Common myeloid progenitor, CD34-positive (primary cell): ENCODE data around the gene MAP3K13.

ENCODE experiments used
- CTCF ChIA-PET: fragments of 350-600 bp; sonication (Branson Sonifier 250); formaldehyde crosslinking; loops from one replicate; lab custom pipeline; 2021; ENCODE audit warnings: antibody characterized with exemption; lab: Charles Lee
- POLR2A ChIA-PET: fragments of 350-600 bp; sonication (Branson Sonifier 250); formaldehyde crosslinking; loops from one replicate; lab custom pipeline; 2021; ENCODE audit warnings: antibody characterized with exemption; lab: Charles Lee
- DNase-seq, 3 donors: peaks; one replicate each; pipeline versions ENCODE4 v3.0.0 to v3.0.0-alpha.2; 2013
- H3K27ac ChIP-seq, 2 experiments: 1 replicate in 1 of 2; 2 replicates in 1 of 2; pipeline ENCODE4 v1.7.0; 2013; ENCODE audit warnings: inconsistent platforms in 2 of 2, low read length in 2 of 2, mild to moderate bottlenecking in 2 of 2, low read depth in 1 of 2, moderate library complexity in 1 of 2; ENCODE audit not compliant: severe bottlenecking in 2 of 2, insufficient read depth in 1 of 2, poor library complexity in 1 of 2
- H3K27me3 ChIP-seq, 5 experiments: replicated peaks in 2 of 5; 1 replicate in 3 of 5; 2 replicates in 2 of 5; pipeline versions ENCODE4 v1.6.1 to v1.7.0; 2013; ENCODE audit warnings: low read length in 4 of 5, mild to moderate bottlenecking in 2 of 5, moderate library complexity in 2 of 5, inconsistent platforms in 1 of 5; ENCODE audit not compliant: insufficient read depth in 5 of 5, control insufficient read depth in 4 of 5
- H3K36me3 ChIP-seq, 4 experiments: 1 replicate in 2 of 4; 2 replicates in 2 of 4; pipeline versions ENCODE4 v1.6.1 to v1.7.0; 2013; ENCODE audit warnings: low read length in 3 of 4, control low read depth in 1 of 4, mild to moderate bottlenecking in 1 of 4; ENCODE audit not compliant: control insufficient read depth in 4 of 4, insufficient read depth in 4 of 4
- H3K4me1 ChIP-seq, 4 experiments: 1 replicate in 3 of 4; 2 replicates in 1 of 4; pipeline versions ENCODE4 v1.6.1 to v1.7.1; 2013; ENCODE audit warnings: low read length in 3 of 4, mild to moderate bottlenecking in 3 of 4, control low read depth in 1 of 4, inconsistent platforms in 1 of 4, moderate library complexity in 1 of 4; ENCODE audit not compliant: control insufficient read depth in 4 of 4, insufficient read depth in 4 of 4; ENCODE audit errors: control extremely low read depth in 1 of 4
- H3K4me3 ChIP-seq, 7 experiments: 1 replicate in 4 of 7; 2 replicates in 3 of 7; pipeline versions ENCODE4 v1.5.1 to v1.7.0; 2013; ENCODE audit warnings: mild to moderate bottlenecking in 7 of 7, low read length in 6 of 7, moderate library complexity in 6 of 7, inconsistent platforms in 2 of 7, low read depth in 2 of 7, control low read depth in 1 of 7; ENCODE audit not compliant: insufficient read depth in 4 of 7, control insufficient read depth in 1 of 7; ENCODE audit errors: extremely low read depth in 1 of 7
- H3K9me3 ChIP-seq, 5 experiments: 1 replicate in 4 of 5; 2 replicates in 1 of 5; pipeline versions ENCODE4 v1.6.1 to v1.7.1; 2013; ENCODE audit warnings: low read length in 4 of 5, mild to moderate bottlenecking in 2 of 5, inconsistent platforms in 1 of 5, low read depth in 1 of 5, moderate library complexity in 1 of 5; ENCODE audit not compliant: control insufficient read depth in 4 of 5, insufficient read depth in 2 of 5; ENCODE audit errors: control extremely low read depth in 1 of 5
- WGBS: methylation state at CpG from one replicate; pipeline ENCODE4 v1.1.5; 2013; ENCODE audit not compliant: insufficient coverage; 5-methylcytosine and 5-hydroxymethylcytosine counted together

The MAP3K13 gene

GRCh38 chr3:185393055-185393454, 30.1 kb downstream of the MAP3K13 start:
- ChIA-PET CTCF (no interaction called here), POLR2A (no interaction called here)
- Histone ChIP-seq H3K27me3 (no peaks in the 10 kb centered on the region), H3K9me3 (no peaks in the 10 kb centered on the region), H3K36me3 (no peaks in the 10 kb centered on the region), H3K27ac (no peak overlapping the region), H3K4me1 (no peaks in the 10 kb centered on the region), H3K4me3 (no peak overlapping the region)
- no peak for DNase-seq
- 100% methylated on average over 2 of the region's 3 CpGs for WGBS

- POLR2A ChIA-PET = no interaction called here
- CTCF ChIA-PET = no interaction called here
- DNase-seq = no peak
- no peaks in the 10 kb centered on the region for H3K27me3 ChIP-seq
- H3K4me1 ChIP-seq = no peaks in the 10 kb centered on the region
- 100% methylated on average over 5 of the region's 6 CpGs for WGBS
- no peak overlapping the region for H3K27ac ChIP-seq
- no peaks in the 10 kb centered on the region for H3K9me3 ChIP-seq
- H3K4me3 ChIP-seq = no peak overlapping the region
- no peaks in the 10 kb centered on the region for H3K36me3 ChIP-seq
These were observed 34.7 kb downstream of the MAP3K13 start for GRCh38 chr3:185397676-185398075.

- no peaks in the 10 kb centered on the region for H3K4me1 ChIP-seq
- no peaks in the 10 kb centered on the region for H3K9me3 ChIP-seq
- CTCF ChIA-PET = no interaction called here
- H3K27me3 ChIP-seq = no peaks in the 10 kb centered on the region
- WGBS = 89% methylated on average over 12 of the region's 16 CpGs
- no peaks in the 10 kb centered on the region for H3K36me3 ChIP-seq
- H3K4me3 ChIP-seq = no peak overlapping the region
- POLR2A ChIA-PET = no interaction called here
- H3K27ac ChIP-seq = no peak overlapping the region
- DNase-seq = no peak
These were observed 37.1 kb downstream of the MAP3K13 start for GRCh38 chr3:185399737-185400667.

GRCh38 chr3:185400866-185401265, 37.9 kb downstream of the MAP3K13 start:
- no peaks in the 10 kb centered on the region for H3K36me3 ChIP-seq
- POLR2A ChIA-PET = interaction anchor here (0.5 kb wide), 1 partner anchor 20 kb away, joined by 4 read pairs; no protein-coding TSS in a partner anchor
- H3K27me3 ChIP-seq = no peaks in the 10 kb centered on the region
- no peaks in the 10 kb centered on the region for H3K4me1 ChIP-seq
- DNase-seq = no peak
- H3K9me3 ChIP-seq = no peaks in the 10 kb centered on the region
- WGBS = no CpG with 5 or more reads among the region's 1 CpG
- no peak overlapping the region for H3K4me3 ChIP-seq
- H3K27ac ChIP-seq = no peak overlapping the region
- CTCF ChIA-PET = no interaction called here

GRCh38 chr3:185401319-185401955, 38.5 kb downstream of the MAP3K13 start:
- CTCF ChIA-PET = interaction anchor here (1.8 kb wide), 1 partner anchor 11 kb away, joined by 7 read pairs; no protein-coding TSS in a partner anchor
- H3K4me3 ChIP-seq = no peak overlapping the region
- no peaks in the 10 kb centered on the region for H3K27me3 ChIP-seq
- H3K36me3 ChIP-seq = no peaks in the 10 kb centered on the region
- H3K4me1 ChIP-seq = no peaks in the 10 kb centered on the region
- WGBS = 82% methylated on average over 2 of the region's 7 CpGs
- no peak for DNase-seq
- POLR2A ChIA-PET = interaction anchor here (0.5 kb wide), 1 partner anchor 21 kb away, joined by 4 read pairs; no protein-coding TSS in a partner anchor
- no peak overlapping the region for H3K27ac ChIP-seq
- H3K9me3 ChIP-seq = no peaks in the 10 kb centered on the region

- H3K4me1 ChIP-seq = no peaks in the 10 kb centered on the region
- H3K27ac ChIP-seq = no peak overlapping the region
- no peak for DNase-seq
- H3K4me3 ChIP-seq = no peak overlapping the region
- 96% methylated on average over 4 of the region's 5 CpGs for WGBS
- no peaks in the 10 kb centered on the region for H3K27me3 ChIP-seq
- H3K9me3 ChIP-seq = no peaks in the 10 kb centered on the region
- ChIA-PET CTCF (interaction anchor here (1.8 kb wide), 1 partner anchor 10 kb away, joined by 7 read pairs; no protein-coding TSS in a partner anchor), POLR2A (no interaction called here)
- no peaks in the 10 kb centered on the region for H3K36me3 ChIP-seq
These were observed 39.6 kb downstream of the MAP3K13 start for GRCh38 chr3:185402561-185402960.

- CTCF ChIA-PET = interaction anchor here (1.8 kb wide), 1 partner anchor 9 kb away, joined by 7 read pairs; no protein-coding TSS in a partner anchor
- Histone ChIP-seq H3K27me3 (no peaks in the 10 kb centered on the region), H3K4me1 (no peaks in the 10 kb centered on the region), H3K4me3 (no peak overlapping the region), H3K36me3 (no peaks in the 10 kb centered on the region), H3K27ac (no peak overlapping the region), H3K9me3 (no peaks in the 10 kb centered on the region)
- POLR2A ChIA-PET = interaction anchor here (0.6 kb wide), 1 partner anchor 11 kb away, joined by 3 read pairs; no protein-coding TSS in a partner anchor
- no peak for DNase-seq
- WGBS = no CpG with 5 or more reads among the region's 3 CpGs
These were observed 40.1 kb downstream of the MAP3K13 start for GRCh38 chr3:185403002-185403401.
